WI38 (cell line): ENCODE measurements around the gene NGFR.

Experiments
- H3K4me3 ChIP-seq: 2 replicates; pipeline ENCODE4 v1.5.1; 2011; ENCODE audit warnings: low read depth, mild to moderate bottlenecking, control low read depth, low read length
- CTCF ChIP-seq: IDR thresholded peaks from 2 replicates; pipeline ENCODE4 v1.5.1; 2012; ENCODE audit warnings: low read depth, mild to moderate bottlenecking, control low read depth, low read length

NGFR gene

GRCh38 chr17:49460401-49460800, 34.7 kb upstream of the NGFR start:
- no peak for TF ChIP-seq CTCF
- H3K4me3 ChIP-seq: no peak overlapping the region

GRCh38 chr17:49461580-49461979, 33.5 kb upstream of the NGFR start:
- H3K4me3 ChIP-seq: no peak overlapping the region
- TF ChIP-seq CTCF: no peak

- no peak overlapping the region for H3K4me3 ChIP-seq
- no peak for TF ChIP-seq CTCF
Measured at GRCh38 chr17:49464049-49464448, 31.0 kb upstream of the NGFR start.

GRCh38 chr17:49465331-49465903, 29.7 kb upstream of the NGFR start:
- H3K4me3 ChIP-seq: no peak overlapping the region
- TF ChIP-seq CTCF: no peak

GRCh38 chr17:49466436-49466835, 28.7 kb upstream of the NGFR start:
- no peak overlapping the region for H3K4me3 ChIP-seq
- no peak for TF ChIP-seq CTCF

GRCh38 chr17:49467175-49467574, 27.9 kb upstream of the NGFR start:
- TF ChIP-seq CTCF: no peak
- H3K4me3 ChIP-seq: no peak overlapping the region

- no peak for TF ChIP-seq CTCF
- H3K4me3 ChIP-seq: no peak overlapping the region
Measured at GRCh38 chr17:49468811-49469385, 26.2 kb upstream of the NGFR start.
